OCI-LY3 (cell line): ENCODE results near the gene ADAM10.

Source experiments
- EZH2phosphoT487 ChIP-seq: fragments of 200-600 bp; shearing (Covaris generic); IDR thresholded peaks from 2 replicates; pipeline ENCODE4 v1.6.1; 2018; ENCODE audit warnings: antibody characterized with exemption, mixed run types, low read depth
- TF ChIP-seq, protein P1 (sequence below): fragments of 200-600, 300-600 bp; sonication (generic); IDR thresholded peaks from 2 replicates; pipeline ENCODE4 v1.5.1; 2014; ENCODE audit warnings: antibody characterized with exemption, low read length, low read depth

DNA sequence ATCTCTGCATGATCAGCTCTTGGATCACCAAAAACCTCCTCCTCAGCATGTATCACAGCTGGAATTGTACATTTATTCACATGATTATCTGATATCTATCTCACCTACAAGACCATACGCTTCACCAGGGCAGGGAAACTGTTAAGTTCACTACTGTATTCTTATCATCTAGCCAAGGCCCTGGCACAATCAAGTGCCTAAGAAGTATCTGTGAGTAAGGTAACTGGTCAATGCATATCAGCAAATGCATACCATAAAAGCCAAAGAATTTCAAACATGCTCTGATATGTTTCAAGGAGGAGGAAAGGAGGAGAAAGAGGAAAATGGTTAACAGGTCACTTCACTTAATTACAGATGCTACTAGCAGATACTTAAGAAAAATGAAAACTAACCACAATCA is 159.3 kb downstream of the ADAM10 start:
- TF ChIP-seq, protein P1, sequence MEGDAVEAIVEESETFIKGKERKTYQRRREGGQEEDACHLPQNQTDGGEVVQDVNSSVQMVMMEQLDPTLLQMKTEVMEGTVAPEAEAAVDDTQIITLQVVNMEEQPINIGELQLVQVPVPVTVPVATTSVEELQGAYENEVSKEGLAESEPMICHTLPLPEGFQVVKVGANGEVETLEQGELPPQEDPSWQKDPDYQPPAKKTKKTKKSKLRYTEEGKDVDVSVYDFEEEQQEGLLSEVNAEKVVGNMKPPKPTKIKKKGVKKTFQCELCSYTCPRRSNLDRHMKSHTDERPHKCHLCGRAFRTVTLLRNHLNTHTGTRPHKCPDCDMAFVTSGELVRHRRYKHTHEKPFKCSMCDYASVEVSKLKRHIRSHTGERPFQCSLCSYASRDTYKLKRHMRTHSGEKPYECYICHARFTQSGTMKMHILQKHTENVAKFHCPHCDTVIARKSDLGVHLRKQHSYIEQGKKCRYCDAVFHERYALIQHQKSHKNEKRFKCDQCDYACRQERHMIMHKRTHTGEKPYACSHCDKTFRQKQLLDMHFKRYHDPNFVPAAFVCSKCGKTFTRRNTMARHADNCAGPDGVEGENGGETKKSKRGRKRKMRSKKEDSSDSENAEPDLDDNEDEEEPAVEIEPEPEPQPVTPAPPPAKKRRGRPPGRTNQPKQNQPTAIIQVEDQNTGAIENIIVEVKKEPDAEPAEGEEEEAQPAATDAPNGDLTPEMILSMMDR: no peak
- no peak for TF ChIP-seq EZH2phosphoT487
